Prostate gland (tissue), 2 donors: Measurements from ENCODE around the gene SEL1L3.

Source experiments
- CTCF ChIP-seq, 4 experiments: fragments of 200-600 bp in 2 of 4; fragments of 450-650 bp in 2 of 4; sonication (generic) in 2 of 4; IDR thresholded peaks; 1 replicate in 3 of 4; 2 replicates in 1 of 4; pipeline ENCODE4 v1.5.1; 2016 to 2019; ENCODE audit warnings: antibody characterized with exemption in 4 of 4, mild to moderate bottlenecking in 2 of 4, moderate library complexity in 2 of 4
- POLR2AphosphoS5 ChIP-seq: sonication (generic); formaldehyde crosslinking; IDR thresholded peaks from one replicate; pipeline ENCODE4 v1.6.1; 2017; ENCODE audit warnings: antibody characterized with exemption

- TF ChIP-seq CTCF (IDR thresholded peaks at IDR 0.05) (no peak), POLR2AphosphoS5 (no peak)
Observed at GRCh38 chr4:25905371-25905770, 42.6 kb upstream of the SEL1L3 start.
